ENCODE measurements around the gene OR1L1.

The OR1L1 gene

DNA sequence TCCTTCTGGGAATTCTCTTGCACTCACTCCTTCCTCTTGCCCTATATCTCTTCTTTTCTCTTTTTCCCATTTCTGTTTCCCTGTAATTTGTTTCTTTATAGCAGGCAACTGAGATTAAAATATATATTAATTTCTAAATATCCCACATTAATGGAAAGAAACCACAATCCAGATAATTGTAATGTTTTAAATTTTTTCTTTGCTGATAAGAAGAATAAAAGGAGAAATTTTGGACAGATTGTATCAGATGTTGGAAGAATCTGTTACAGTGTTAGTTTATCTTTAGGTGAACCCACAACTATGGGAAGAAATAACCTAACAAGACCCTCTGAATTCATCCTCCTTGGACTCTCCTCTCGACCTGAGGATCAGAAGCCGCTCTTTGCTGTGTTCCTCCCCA lies at the start of gene OR1L1:
Gene OR1L1 (plus strand): TSS at position 301 of the 400 bp plus-strand sequence. CDS start 0 bp downstream, at position 301.
- FAIRE-seq, result no peak

- no peak for FAIRE-seq
These were observed 47.2 kb upstream of the OR1L1 start, which contains the start of gene OR1Q1 for GRCh38 chr9:122614362-122614761. OR1Q1 (plus strand) TSS chr9:122614738; CDS start chr9:122614738, 0 bp downstream.

- FAIRE-seq, result no peak
These were observed 41.5 kb upstream of the OR1L1 start for GRCh38 chr9:122619996-122620395.

DNA sequence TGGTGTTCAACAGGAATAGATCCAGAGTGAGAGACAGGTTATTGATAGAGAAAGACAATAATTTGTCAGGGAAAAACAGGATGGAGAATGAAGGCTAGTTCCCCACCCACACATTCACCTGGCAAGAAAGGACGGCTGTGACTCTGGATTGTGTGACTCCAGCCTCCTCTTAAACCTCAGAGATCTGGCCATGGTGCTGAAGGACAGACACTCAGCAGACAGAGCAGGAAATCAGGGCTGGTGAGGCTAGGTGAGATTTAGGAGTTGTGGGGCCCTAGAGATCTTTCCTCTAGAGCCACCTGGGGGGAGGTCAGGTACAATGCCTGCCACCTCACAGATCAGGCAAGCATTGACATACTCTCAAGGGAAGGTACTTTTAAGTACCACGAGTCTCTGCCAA lies 19.3 kb upstream of the OR1L1 start:
- no peak for FAIRE-seq

GRCh38 chr9:122656378-122656777 lies 5.1 kb upstream of the OR1L1 start:
- FAIRE-seq, result no peak

DNA sequence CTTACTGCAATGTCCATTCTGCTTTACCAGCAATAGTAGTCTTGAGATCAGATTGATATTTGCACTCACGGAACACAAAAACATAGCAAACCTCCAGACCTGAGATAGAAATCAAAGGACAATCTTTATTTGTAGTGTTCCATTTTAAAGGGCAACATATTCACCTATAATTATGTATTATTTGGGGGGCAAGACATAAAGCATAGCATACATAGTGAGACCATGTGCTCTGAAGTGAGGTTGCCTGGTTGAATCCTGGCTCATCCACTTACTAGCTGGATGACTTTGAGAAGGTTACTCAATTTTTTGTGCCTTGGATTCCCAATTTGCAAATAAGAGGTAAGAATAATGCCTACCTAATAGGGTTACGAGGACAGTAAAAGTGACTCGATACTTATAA lies 4.0 kb upstream of the OR1L1 start, which contains the start of gene OR1B1:
Gene OR1B1 (minus strand): TSS at position 101 of the 400 bp plus-strand sequence.
- no peak for FAIRE-seq

GRCh38 chr9:122672481-122672880 lies 11.0 kb downstream of the OR1L1 start:
- no peak for FAIRE-seq

GRCh38 chr9:122684851-122685250 lies 23.3 kb downstream of the OR1L1 start:
- FAIRE-seq, result no peak

GRCh38 chr9:122695696-122696095 lies 34.2 kb downstream of the OR1L1 start:
- FAIRE-seq, result no peak

Measured in TTC549 (cell line).